Endothelial cell of umbilical vein (primary cell): ENCODE results near the gene NAV3. TPM values are rescaled to one million over a fixed set of nuclear protein-coding genes. Genes with fewer than 3 reads are reported as not detected.

ENCODE experiments used
- BruUV-seq: library from RNA; stranded (reverse); fragments of 400-500 nt; replicated peaks from 2 replicates; lab custom pipeline; 2021; lab: Mats Ljungman, UMichigan
- CTCF ChIA-PET: fragments of 300-600, 350-600 bp; sonication (Branson Sonifier 250); formaldehyde crosslinking; loops from one replicate; lab custom pipeline; 2021; ENCODE audit warnings: antibody characterized with exemption, inconsistent platforms; lab: Charles Lee
- POLR2A ChIA-PET: fragments of 300-600, 350-600 bp; sonication (Branson Sonifier 250); formaldehyde crosslinking; loops from one replicate; lab custom pipeline; 2021; ENCODE audit warnings: antibody characterized with exemption, inconsistent platforms; lab: Charles Lee
- DNase-seq: peaks from one replicate; pipeline ENCODE4 v3.0.0-alpha.2; 2011; ENCODE audit warnings: low read depth, low spot score
- FAIRE-seq: peaks from 2 replicates; lab custom pipeline; 2011; peaks lifted over from hg19 to GRCh38; lab: Jason Lieb, UNC
- H2AFZ ChIP-seq: 2 replicates; pipeline ENCODE4 v1.6.0; 2012; ENCODE audit warnings: low read depth, low read length, control low read depth, inconsistent platforms
- H3K27ac ChIP-seq: 2 replicates; pipeline ENCODE4 v1.5.1; 2011; ENCODE audit warnings: low read depth, mild to moderate bottlenecking, control low read depth, low read length, moderate library complexity; ENCODE audit not compliant: insufficient read depth
- H3K27me3 ChIP-seq, 2 experiments: 2 replicates each; pipeline versions ENCODE4 v1.6.0 to v1.6.1; 2011; ENCODE audit warnings: low read length in 2 of 2, mixed read lengths in 1 of 2; ENCODE audit not compliant: control insufficient read depth in 2 of 2, insufficient read depth in 2 of 2
- H3K36me3 ChIP-seq, 2 experiments: 2 replicates in 1 of 2; 3 replicates in 1 of 2; pipeline ENCODE4 v1.5.1; 2011; ENCODE audit warnings: low read length in 2 of 2, mild to moderate bottlenecking in 1 of 2, moderate library complexity in 1 of 2; ENCODE audit not compliant: control insufficient read depth in 2 of 2, insufficient read depth in 2 of 2; ENCODE audit errors: extremely low read depth in 1 of 2
- H3K4me1 ChIP-seq: 3 replicates; pipeline ENCODE4 v1.5.1; 2011; ENCODE audit warnings: mild to moderate bottlenecking, low read length; ENCODE audit not compliant: control insufficient read depth, insufficient read depth; ENCODE audit errors: extremely low read depth
- H3K4me2 ChIP-seq: 2 replicates; pipeline ENCODE4 v1.6.1; 2011; ENCODE audit warnings: low read length, control low read depth, mixed read lengths; ENCODE audit not compliant: insufficient read depth
- H3K4me3 ChIP-seq, 3 experiments: fragments of 200-600 bp in 1 of 3; sonication (generic), shearing (Covaris generic) in 1 of 3; replicated peaks in 1 of 3; 2 replicates each; pipeline ENCODE4 v1.5.1; 2011 to 2016; ENCODE audit warnings: control low read depth in 3 of 3, low read length in 3 of 3, mild to moderate bottlenecking in 2 of 3, inconsistent platforms in 1 of 3, low read depth in 1 of 3, moderate library complexity in 1 of 3; ENCODE audit not compliant: insufficient read depth in 1 of 3
- H3K79me2 ChIP-seq: 2 replicates; pipeline ENCODE4 v1.6.0; 2012; ENCODE audit warnings: low read length, inconsistent platforms; ENCODE audit not compliant: control insufficient read depth, insufficient read depth
- H3K9ac ChIP-seq: replicated peaks from 2 replicates; pipeline ENCODE3; 2011; ENCODE audit warnings: low read length, control low read depth; ENCODE audit not compliant: insufficient read depth; ENCODE audit errors: extremely low read depth
- H3K9me1 ChIP-seq: replicated peaks from 3 replicates; pipeline ENCODE4 v1.6.0; 2011; ENCODE audit warnings: mild to moderate bottlenecking, low read length; ENCODE audit not compliant: control insufficient read depth, insufficient read depth; ENCODE audit errors: extremely low read depth
- H3K9me3 ChIP-seq: replicated peaks from 2 replicates; pipeline ENCODE4 v1.5.1; 2012; ENCODE audit warnings: low read length, inconsistent platforms; ENCODE audit not compliant: control insufficient read depth, insufficient read depth
- H4K20me1 ChIP-seq: replicated peaks from 2 replicates; pipeline ENCODE3; 2011; ENCODE audit warnings: mild to moderate bottlenecking, low read length; ENCODE audit not compliant: control insufficient read depth, insufficient read depth; ENCODE audit errors: extremely low read depth
- CTCF ChIP-seq, 2 donors: IDR thresholded peaks; 1 replicate in 1 of 2; 2 replicates in 1 of 2; pipeline ENCODE4 v1.5.1; 2011; ENCODE audit warnings: low read length in 2 of 2, mild to moderate bottlenecking in 2 of 2, moderate library complexity in 2 of 2, control low read depth in 1 of 2, inconsistent platforms in 1 of 2, low read depth in 1 of 2; ENCODE audit not compliant: insufficient read depth in 1 of 2; ENCODE audit errors: extremely low read depth in 1 of 2
- EZH2 ChIP-seq: IDR thresholded peaks from 2 replicates; pipeline ENCODE4 v1.6.1; 2012; ENCODE audit warnings: borderline replicate concordance, low read depth, mild to moderate bottlenecking, moderate library complexity, low read length, inconsistent platforms; ENCODE audit not compliant: severe bottlenecking
- FOS ChIP-seq: IDR thresholded peaks from 2 replicates; pipeline ENCODE4 v1.6.1; 2011; ENCODE audit warnings: mild to moderate bottlenecking, low read length, moderate library complexity, borderline replicate concordance; ENCODE audit not compliant: insufficient read depth
- GATA2 ChIP-seq: IDR thresholded peaks from 2 replicates; pipeline ENCODE4 v1.7.0; 2011; ENCODE audit warnings: low read depth, mild to moderate bottlenecking, moderate library complexity, mixed read lengths, low read length; ENCODE audit not compliant: insufficient read length, insufficient read depth
- JUN ChIP-seq: IDR thresholded peaks from 2 replicates; pipeline ENCODE4 v1.6.1; 2011; ENCODE audit warnings: borderline replicate concordance, low read depth; ENCODE audit not compliant: insufficient read length, insufficient read depth
- MAX ChIP-seq: IDR thresholded peaks from 2 replicates; pipeline ENCODE4 v1.6.1; 2011; ENCODE audit not compliant: insufficient read depth, insufficient read length
- MYC ChIP-seq: IDR thresholded peaks from one replicate; pipeline ENCODE4 v1.6.1; 2011; ENCODE audit warnings: mild to moderate bottlenecking, low read depth, low read length
- POLR2A ChIP-seq: IDR thresholded peaks from 2 replicates; pipeline ENCODE4 v1.6.1; 2012; ENCODE audit warnings: low read depth, mild to moderate bottlenecking, control low read depth, low read length
- POLR2AphosphoS5 ChIP-seq: IDR thresholded peaks from 2 replicates; pipeline ENCODE4 v1.6.1; 2012; ENCODE audit warnings: low read depth, mild to moderate bottlenecking, control low read depth, low read length, moderate library complexity; ENCODE audit not compliant: insufficient read depth
- dilution Hi-C: fragments of 300-500 bp; cut with MboI; formaldehyde crosslinking; loops from one replicate; pipeline ENCODE4 v1.15.0; 2019; ENCODE audit warnings: low sequenced_read_pairs; ENCODE audit not compliant: extremely low pct_ligation_motif_present
- intact Hi-C: fragments of 100-400 bp; cut with micrococcal nuclease; formaldehyde crosslinking; loops from one replicate; pipeline ENCODE4 v1.10.0; 2022
- polyA plus RNA-seq, 4 experiments: library from polyadenylated mRNA; depleted of rRNA in 3 of 4; stranded (reverse) in 3 of 4; unstranded in 1 of 4; fragments of >200 nt; gene quantifications; 2 replicates each; pipeline versions ENCODE4 v1.2.1 to v1.2.3, GENCODE V29; 2011 to 2012; ENCODE audit warnings: missing spikeins in 1 of 4
- total RNA-seq: library from RNA; stranded (reverse); gene quantifications from 2 replicates; pipeline ENCODE4 v1.2.3, GENCODE V29; 2021

NAV3 gene
- total and polyA plus RNA-seq, 2 donors (not counting 3 experiments of a cell fraction or from before 2014, with no cell fraction given) = 6.7 to 40.1 TPM

- DNase-seq = no peak
- H3K9ac ChIP-seq = no peak overlapping the region
- dilution Hi-C loops = no loop called here
- ChIA-PET CTCF (interaction anchor here (1.1 to 1.7 kb wide), 2 partner anchors 22 to 223 kb away, joined by 3 to 5 read pairs; no protein-coding TSS in a partner anchor), POLR2A (no interaction called here)
- peak overlapping the region; percentile 17 for H3K27ac ChIP-seq
- H3K4me1 ChIP-seq = peaks cover 29% of the 10 kb centered on the region
- H3K9me1 ChIP-seq = no peaks in the 10 kb centered on the region
- H2AFZ ChIP-seq = no peak overlapping the region
- intact Hi-C loops = loop anchor here (1.0 kb wide), 1 partner anchor 8 kb away; no protein-coding TSS in a partner anchor
- FAIRE-seq = no peak
- H3K27me3 ChIP-seq = no peaks in the 10 kb centered on the region
- H3K9me3 ChIP-seq = no peaks in the 10 kb centered on the region
- BruUV-seq = no TSS peak
- peaks cover 76% of the 10 kb centered on the region for H3K79me2 ChIP-seq
- peak overlapping the region; percentile 67 for H3K4me2 ChIP-seq
- TF ChIP-seq GATA2 (no peak), EZH2 (no peak), JUN (no peak), POLR2A (no peak), MAX (no peak), POLR2AphosphoS5 (no peak), CTCF (IDR thresholded peaks at IDR 0.05; ENCODE audit: extremely low read depth in 1 of 2, insufficient read depth in 1 of 2, low read depth in 1 of 2, low read length in 2 of 2) (no peak), MYC (no peak), FOS (no peak)
- H3K36me3 ChIP-seq = peaks cover 0 to 3% of the 10 kb centered on the region in 2 experiments
- H3K4me3 ChIP-seq = no peak overlapping the region
- H4K20me1 ChIP-seq = no peaks in the 10 kb centered on the region
Observed at GRCh38 chr12:77947746-77948145, 117.1 kb downstream of the NAV3 start.
